Stromal cell of bone marrow (primary cell): Measurements from ENCODE around the gene CIAPIN1.

Experiments used
- DNase-seq: peaks from one replicate; pipeline ENCODE4 v3.0.0-alpha.2; 2012; ENCODE audit warnings: low read depth

Gene CIAPIN1

GRCh38 chr16:57476546-57477410, 29.6 kb upstream of the CIAPIN1 start:
- no peak for DNase-seq

GRCh38 chr16:57475711-57476339, 28.6 kb upstream of the CIAPIN1 start:
- DNase-seq, result no peak

DNA sequence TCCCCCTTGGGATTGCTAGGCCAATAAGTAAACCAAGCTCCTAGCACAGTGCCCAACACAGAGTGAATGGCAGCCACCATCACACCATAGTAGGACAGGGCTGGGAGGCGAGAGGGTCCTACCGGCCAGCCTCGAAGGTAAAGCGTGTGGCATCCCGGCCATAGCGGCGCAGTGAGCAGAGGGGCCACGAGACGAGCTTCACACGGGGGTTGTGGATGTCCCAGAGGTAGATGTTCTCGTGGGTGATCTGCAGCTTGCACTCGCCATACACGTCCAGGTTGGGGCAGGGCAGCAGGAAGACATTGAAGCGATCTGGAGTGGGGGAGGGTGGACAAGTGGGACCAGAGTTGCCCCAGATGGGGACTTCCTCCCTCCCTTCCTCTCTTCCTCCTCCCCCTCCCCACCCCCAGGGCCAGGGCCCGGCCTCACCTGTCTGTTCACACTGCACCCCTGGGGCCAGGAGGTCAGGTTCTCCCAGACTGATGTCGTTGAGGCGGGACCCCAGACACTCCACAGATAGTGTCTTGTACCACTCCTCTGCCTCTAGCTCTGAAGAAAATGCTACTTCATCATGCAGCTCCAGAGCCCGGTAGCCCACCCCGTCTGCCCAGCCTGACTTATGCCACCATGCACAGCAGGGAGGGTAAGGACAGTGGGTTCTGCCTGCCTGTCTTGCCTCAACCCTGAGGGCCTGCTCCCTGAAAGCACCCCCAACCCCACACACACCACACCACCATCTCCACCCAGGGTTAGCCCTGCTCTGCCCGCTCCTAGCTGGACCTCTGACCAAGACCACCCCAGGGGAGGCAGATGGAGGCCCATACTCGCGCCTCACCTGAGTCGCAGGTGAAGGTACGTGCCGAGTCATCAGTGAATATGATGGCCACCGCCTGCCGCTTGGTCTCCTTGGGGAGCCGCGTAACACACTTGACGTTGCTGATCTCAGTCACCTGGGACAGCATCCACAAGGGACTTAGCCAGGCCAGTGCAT, 27.8 kb upstream of the CIAPIN1 start:
- no peak for DNase-seq

- no peak for DNase-seq
Observed at GRCh38 chr16:57473906-57474305, 26.7 kb upstream of the CIAPIN1 start.

DNA sequence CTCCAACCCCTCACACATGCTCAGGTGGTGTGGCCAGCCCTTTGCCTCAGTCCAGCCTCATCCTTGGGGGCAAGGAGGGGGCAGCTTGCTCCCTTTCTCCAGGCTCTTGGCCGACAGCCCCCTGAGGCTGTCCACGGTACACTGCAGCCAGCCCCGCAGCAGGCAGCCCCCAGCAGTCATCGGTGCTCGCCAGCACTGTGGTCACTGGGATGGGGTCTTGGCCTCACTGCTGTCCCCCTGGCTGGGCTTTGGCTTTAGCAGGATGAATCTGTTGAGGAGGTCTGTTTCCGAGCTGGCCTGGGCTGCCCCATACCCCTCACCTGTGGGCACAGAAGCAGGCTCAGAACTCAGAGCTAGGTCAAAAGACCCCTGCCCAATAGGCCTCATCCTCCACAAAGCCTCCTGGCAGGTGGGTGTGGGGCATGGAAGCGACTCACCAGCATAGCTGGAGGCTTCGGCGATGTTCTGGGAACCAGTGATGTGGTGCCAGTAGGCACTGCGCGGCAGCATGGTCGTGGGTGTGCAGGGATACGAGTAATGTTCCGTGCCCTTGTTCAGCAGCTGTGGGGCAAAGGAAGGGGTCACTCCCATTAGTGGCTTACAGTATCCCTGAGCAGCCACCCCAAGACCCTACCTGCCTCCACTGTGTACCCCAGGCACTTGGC, 26.1 kb upstream of the CIAPIN1 start:
- no peak for DNase-seq

DNA sequence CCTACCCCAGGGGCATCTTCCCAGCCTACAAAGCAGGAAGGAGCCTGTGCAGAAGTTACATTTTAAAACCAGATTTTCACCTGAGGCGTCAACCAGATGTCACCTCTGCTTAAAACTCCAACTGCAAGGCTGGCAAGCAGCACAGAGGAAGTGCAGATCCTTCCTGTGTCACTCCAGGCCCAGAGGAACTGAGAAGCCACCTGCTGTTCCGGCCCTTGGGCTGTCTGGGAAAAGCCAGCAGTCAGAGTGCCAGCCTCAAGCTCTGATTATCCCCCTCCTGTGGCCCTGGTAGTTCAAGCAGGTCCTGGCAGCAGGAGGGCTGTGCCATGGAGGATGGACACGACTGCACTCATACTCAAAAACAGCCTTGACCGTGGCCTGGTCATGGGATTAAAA, 25.5 kb upstream of the CIAPIN1 start:
- DNase-seq, result no peak

DNA sequence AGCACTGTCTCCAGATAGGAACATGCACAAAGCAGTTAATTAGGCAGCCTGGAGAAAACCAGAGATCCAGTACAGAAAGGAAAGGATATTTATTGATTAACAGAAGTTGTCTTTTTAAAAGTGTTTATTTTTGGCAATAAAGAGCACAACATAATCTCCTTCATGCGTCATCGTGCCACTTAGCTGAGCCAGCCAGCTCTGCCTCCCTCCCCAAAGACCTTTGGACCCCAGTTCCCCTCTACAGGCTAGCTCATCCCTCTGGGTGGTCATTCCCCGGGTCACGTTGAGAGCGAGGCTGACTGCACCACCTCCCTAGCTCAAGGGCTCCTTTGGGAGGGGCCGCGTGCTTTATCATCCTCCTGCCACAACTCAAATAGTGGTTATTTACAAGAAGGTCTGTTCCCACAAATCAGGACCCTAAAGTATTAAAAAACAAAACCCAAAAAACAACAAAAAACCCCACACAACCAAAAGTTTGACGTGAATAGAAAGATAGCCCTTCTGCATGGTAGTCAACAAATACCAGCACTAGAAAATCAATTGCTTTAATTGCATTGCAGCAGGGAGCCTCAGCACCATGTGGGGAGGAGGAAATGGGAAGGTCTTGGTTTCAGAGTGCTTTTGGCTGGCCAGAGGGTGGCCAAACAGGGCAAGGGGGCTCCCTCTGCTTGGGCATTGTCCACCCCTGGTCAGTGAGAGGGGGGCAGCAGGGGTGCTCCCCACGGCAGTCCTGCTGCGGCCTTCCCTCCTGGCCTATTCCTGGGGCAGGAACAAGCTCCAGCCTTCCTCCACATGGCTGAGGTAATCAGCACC, 24.9 kb upstream of the CIAPIN1 start:
- no peak for DNase-seq

DNA sequence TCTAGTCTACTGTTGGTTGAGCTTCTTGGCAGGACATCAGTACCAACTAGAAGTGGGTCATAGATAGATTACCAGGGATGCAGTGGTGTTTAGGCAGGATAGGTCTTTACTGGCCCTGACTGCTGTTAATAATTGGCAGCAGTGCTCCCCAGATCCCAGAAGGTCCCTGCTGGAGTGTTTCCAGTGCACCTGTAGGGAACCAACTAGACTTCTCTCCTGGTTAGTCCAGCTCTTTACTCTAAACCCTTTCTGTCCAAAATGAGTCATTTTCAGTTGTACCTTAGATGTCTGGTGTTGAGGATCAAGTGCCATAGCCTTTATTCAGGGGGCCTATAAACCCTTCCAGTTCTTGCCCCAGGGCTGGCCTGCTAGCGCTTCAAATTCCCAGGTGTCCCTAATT, 24.0 kb upstream of the CIAPIN1 start:
- DNase-seq, result no peak

DNA sequence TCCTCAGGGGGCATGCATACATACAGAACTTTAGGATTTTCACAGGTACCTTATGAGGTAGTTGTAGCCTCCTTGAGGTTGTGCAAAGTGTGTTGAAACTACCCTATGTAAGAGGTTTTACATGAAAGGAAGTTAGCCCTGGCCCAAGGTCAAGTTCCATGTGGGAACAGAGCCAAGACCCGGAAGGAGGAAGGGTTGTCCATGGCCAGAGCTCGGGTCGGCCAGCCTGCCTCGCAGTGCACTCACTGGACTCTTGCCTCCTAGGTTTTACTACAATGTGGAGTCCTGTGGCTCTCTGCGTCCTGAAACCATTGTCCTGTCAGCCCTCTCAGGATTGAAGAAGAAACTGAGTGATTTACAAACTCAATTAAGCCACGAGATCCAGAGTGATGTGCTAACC, 23.5 kb upstream of the CIAPIN1 start:
- DNase-seq, result no peak

DNA sequence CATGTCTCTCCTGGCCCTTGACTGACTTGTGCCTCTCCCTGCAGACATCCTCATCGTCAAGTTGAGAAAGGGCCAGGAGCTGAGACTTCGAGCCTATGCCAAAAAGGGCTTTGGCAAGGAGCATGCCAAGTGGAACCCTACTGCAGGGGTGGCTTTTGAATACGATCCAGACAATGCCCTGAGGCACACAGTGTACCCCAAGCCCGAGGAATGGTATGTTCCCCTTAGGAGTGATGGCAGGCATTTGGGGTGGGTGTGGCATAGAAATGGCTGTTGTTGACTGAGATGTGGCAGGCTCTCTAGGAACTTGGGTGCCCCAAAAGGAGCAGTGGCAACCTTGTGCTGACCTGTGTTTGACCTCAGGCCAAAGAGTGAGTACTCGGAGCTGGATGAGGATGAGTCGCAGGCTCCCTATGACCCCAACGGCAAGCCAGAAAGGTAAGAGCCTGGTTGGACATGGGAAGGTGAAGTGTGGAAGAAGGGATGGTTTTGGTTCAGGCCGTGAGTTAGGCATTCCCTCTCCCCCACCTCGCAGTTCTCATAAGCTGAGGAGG, 22.8 kb upstream of the CIAPIN1 start:
- DNase-seq, result no peak

GRCh38 chr16:57469046-57469445, 21.9 kb upstream of the CIAPIN1 start:
- DNase-seq, result no peak

GRCh38 chr16:57468346-57468745, 21.2 kb upstream of the CIAPIN1 start:
- DNase-seq, result no peak

- DNase-seq, result no peak
Observed at GRCh38 chr16:57464523-57464922, 17.3 kb upstream of the CIAPIN1 start.

- no peak for DNase-seq
Observed at GRCh38 chr16:57462978-57463362, 15.8 kb upstream of the CIAPIN1 start.

GRCh38 chr16:57462209-57462977, 15.2 kb upstream of the CIAPIN1 start, which contains the start of gene POLR2C:
TSS of gene POLR2C (plus strand) at chr16:57462679. CDS start at chr16:57462725, 46 bp downstream.
- DNase-seq, result peak; percentile 65

GRCh38 chr16:57452021-57452420, 4.8 kb upstream of the CIAPIN1 start:
- no peak for DNase-seq

GRCh38 chr16:57446531-57447185, 527 bp downstream of the CIAPIN1 start:
- DNase-seq, result no peak

GRCh38 chr16:57445510-57445909, 1.7 kb downstream of the CIAPIN1 start:
- no peak for DNase-seq

DNA sequence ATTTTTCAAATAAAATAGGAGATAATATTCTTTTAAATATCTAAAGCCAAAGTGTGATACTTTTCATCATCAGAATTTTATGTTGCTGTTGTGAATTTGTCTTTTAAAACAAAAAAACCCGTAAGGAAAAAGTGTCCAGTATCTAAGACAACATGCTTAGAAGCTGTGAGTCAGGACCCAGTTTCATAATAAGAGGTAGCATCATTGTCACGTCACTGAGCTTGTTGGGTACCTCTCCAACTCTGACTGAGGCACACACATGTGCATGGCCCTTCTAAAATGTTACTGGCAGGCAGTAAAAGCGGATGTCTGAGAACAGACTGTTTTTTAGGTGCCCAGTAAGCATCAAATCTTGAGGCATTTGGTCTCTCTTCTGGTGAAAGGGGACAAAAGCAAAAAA, 2.5 kb downstream of the CIAPIN1 start:
- peak; percentile 33 for DNase-seq
